ENCODE results near the gene HCN2. TPM values are rescaled to one million over a fixed set of nuclear protein-coding genes. Genes with fewer than 3 reads are reported as not detected.

The HCN2 gene
- total RNA-seq, 4 donors from 2014 or later, result 0.14 to 1.00 (median 0.64) TPM; not detected in 1

- H3K27me3 ChIP-seq, result peaks cover 37% of the 10 kb centered on the region
- 0 to 86% methylated on average over 1 to 47 of the region's 54 CpGs for WGBS, 2 donors (ENCODE audit: low coverage in 1 of 2)
- H3K9me3 ChIP-seq, result no peaks in the 10 kb centered on the region
- H3K4me1 ChIP-seq, result peaks cover 0 to 26% (median 9%) of the 10 kb centered on the region in 4 donors
- in situ Hi-C loops (cut with MboI; ENCODE audit: low pct_ligation_motif_present in 1 of 4, low pct_unique_long_range_greater_than_20kb in 1 of 4, low sequenced_read_pairs in 3 of 4), result no loop called here
- TF ChIP-seq POLR2A (IDR thresholded peaks at IDR 0.05) (no peak), CTCF (IDR thresholded peaks at IDR 0.05) (no peak), EP300 (IDR thresholded peaks at IDR 0.05; ENCODE audit: low read depth) (no peak), POLR2AphosphoS5 (IDR thresholded peaks at IDR 0.05) (no peak)
- intact Hi-C loops (cut with DNase I; ENCODE audit: low total_unique reads), result no loop called here
- no peak overlapping the region for H3K27ac ChIP-seq
- no peak overlapping the region for H3K4me3 ChIP-seq
- DNase-seq, result no peak
- H3K36me3 ChIP-seq, result peaks cover 0 to 13% (median 5%) of the 10 kb centered on the region in 4 donors
Measured at GRCh38 chr19:613732-614567, 24.3 kb downstream of the HCN2 start.

- no peak for DNase-seq
- H3K9me3 ChIP-seq, result no peaks in the 10 kb centered on the region
- peaks cover 0 to 26% (median 10%) of the 10 kb centered on the region in 4 donors for H3K36me3 ChIP-seq
- WGBS, 2 donors (ENCODE audit: low coverage in 1 of 2), result 18% methylated on average over 30 of the region's 33 CpGs; no CpG with 5 or more reads in 1 of the 2 donors
- H3K4me3 ChIP-seq, result no peak overlapping the region
- in situ Hi-C loops (cut with MboI; ENCODE audit: low pct_ligation_motif_present in 1 of 4, low pct_unique_long_range_greater_than_20kb in 1 of 4, low sequenced_read_pairs in 3 of 4), result no loop called here
- H3K4me1 ChIP-seq, result peaks cover 0 to 14% (median 7%) of the 10 kb centered on the region in 4 donors
- peaks cover 20% of the 10 kb centered on the region for H3K27me3 ChIP-seq
- intact Hi-C loops (cut with DNase I; ENCODE audit: low total_unique reads), result no loop called here
- no peak overlapping the region for H3K27ac ChIP-seq
- no peak for TF ChIP-seq CTCF (IDR thresholded peaks at IDR 0.05)
- TF ChIP-seq EP300 (IDR thresholded peaks at IDR 0.05; ENCODE audit: low read depth), result no peak
- no peak for TF ChIP-seq POLR2AphosphoS5 (IDR thresholded peaks at IDR 0.05)
- TF ChIP-seq POLR2A (IDR thresholded peaks at IDR 0.05), result no peak
Measured at GRCh38 chr19:615619-616018, 25.9 kb downstream of the HCN2 start.

- intact Hi-C loops (cut with DNase I; ENCODE audit: low total_unique reads) (no loop called here), in situ Hi-C loops (cut with MboI; ENCODE audit: low pct_ligation_motif_present in 1 of 4, low pct_unique_long_range_greater_than_20kb in 1 of 4, low sequenced_read_pairs in 3 of 4) (no loop called here)
- H3K4me1 ChIP-seq, result peaks cover 0 to 9% (median 4%) of the 10 kb centered on the region in 4 donors
- no peak for TF ChIP-seq CTCF (IDR thresholded peaks at IDR 0.05)
- no peak for TF ChIP-seq POLR2AphosphoS5 (IDR thresholded peaks at IDR 0.05)
- TF ChIP-seq POLR2A (IDR thresholded peaks at IDR 0.05), result no peak
- TF ChIP-seq EP300 (IDR thresholded peaks at IDR 0.05; ENCODE audit: low read depth), result no peak
- H3K27me3 ChIP-seq, result peaks cover 15% of the 10 kb centered on the region
- no peak overlapping the region for H3K4me3 ChIP-seq
- no peaks in the 10 kb centered on the region for H3K9me3 ChIP-seq
- H3K36me3 ChIP-seq, result peaks cover 0 to 29% (median 10%) of the 10 kb centered on the region in 4 donors
- DNase-seq, result no peak
- WGBS, 2 donors (ENCODE audit: low coverage in 1 of 2), result 20% methylated on average over 46 of the region's 97 CpGs; no CpG with 5 or more reads in 1 of the 2 donors
- no peak overlapping the region for H3K27ac ChIP-seq
Measured at GRCh38 chr19:616062-616700, 26.5 kb downstream of the HCN2 start.

All from transverse colon (tissue), 4 donors.